HG03108 (cell line): Measurements from ENCODE around the gene OGG1.
A peak's percentile ranks its signal among the peaks of the same experiment; 100 is the strongest.

ENCODE experiments used
- ATAC-seq: cut with Tn5 transposase; IDR thresholded peaks from one replicate; pipeline ENCODE4 v1.9.1; 2021; ENCODE audit warnings: moderate library complexity; ENCODE audit not compliant: unreplicated experiment

Gene OGG1

GRCh38 chr3:9749645-9750555 is at the start of gene OGG1:
Gene OGG1, plus strand, starts transcription at chr3:9749952. Its CDS starts 335 bp downstream, at chr3:9750287.
- ATAC-seq = peak; percentile 82

GRCh38 chr3:9700536-9700935 is 49.2 kb upstream of the OGG1 start:
- no peak for ATAC-seq

- no peak for ATAC-seq
Observed at GRCh38 chr3:9701006-9701405, 48.7 kb upstream of the OGG1 start.

DNA sequence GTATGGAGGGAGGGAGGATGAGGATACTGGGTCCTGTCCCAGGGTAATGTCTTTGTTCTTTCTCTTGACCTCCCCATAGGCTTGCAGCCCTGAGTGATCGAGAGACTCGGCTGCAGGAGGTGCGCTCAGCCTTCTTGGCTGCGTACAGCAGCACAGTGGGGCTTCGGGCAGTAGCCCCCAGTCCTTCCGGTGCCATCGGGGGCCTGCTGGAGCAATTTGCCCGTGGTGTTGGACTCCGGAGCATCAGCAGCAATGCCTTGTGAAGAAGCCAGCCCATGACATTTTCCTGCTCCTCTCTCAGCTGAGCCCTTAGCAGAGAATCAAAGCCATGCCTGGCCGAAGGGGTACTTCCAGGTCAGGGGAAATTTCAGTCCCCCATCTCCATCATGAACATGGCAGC is 48.0 kb upstream of the OGG1 start:
- ATAC-seq = no peak

- no peak for ATAC-seq
Observed at GRCh38 chr3:9703240-9703639, 46.5 kb upstream of the OGG1 start.

DNA sequence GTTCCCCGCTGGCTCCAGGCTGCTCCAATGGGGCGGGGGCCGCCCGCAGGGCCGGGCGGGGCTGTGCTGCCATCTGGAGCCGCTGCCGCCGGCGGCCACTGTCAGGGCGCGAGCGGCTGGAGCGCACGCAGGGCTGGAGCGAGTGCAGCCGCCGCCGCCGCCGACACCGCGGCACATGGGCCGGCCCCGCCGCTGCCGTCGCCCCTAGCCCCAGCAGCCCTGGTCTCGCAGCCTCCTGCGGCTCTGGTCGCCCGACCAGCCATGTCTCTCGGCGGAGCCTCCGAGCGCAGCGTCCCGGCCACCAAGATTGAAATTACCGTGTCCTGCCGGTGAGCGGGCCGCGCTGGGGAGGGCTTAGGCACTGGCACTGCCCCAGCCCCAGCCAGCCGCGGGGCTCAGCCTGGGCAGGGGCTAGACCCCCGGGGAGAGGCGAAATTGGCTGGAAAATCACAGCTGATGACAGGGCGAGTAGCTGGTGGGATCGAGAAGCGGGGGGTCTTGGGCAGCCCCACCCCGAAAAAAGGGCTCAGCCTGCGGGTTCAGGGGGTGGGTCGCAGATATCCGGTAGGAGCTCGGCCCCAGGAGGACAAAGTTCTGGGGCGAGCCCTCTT is 45.9 kb upstream of the OGG1 start, which contains the start of gene CPNE9:
TSS of gene CPNE9 (plus strand) at position 98 of the 611 bp plus-strand sequence. CDS start at position 262, 164 bp downstream.
- no peak for ATAC-seq

DNA sequence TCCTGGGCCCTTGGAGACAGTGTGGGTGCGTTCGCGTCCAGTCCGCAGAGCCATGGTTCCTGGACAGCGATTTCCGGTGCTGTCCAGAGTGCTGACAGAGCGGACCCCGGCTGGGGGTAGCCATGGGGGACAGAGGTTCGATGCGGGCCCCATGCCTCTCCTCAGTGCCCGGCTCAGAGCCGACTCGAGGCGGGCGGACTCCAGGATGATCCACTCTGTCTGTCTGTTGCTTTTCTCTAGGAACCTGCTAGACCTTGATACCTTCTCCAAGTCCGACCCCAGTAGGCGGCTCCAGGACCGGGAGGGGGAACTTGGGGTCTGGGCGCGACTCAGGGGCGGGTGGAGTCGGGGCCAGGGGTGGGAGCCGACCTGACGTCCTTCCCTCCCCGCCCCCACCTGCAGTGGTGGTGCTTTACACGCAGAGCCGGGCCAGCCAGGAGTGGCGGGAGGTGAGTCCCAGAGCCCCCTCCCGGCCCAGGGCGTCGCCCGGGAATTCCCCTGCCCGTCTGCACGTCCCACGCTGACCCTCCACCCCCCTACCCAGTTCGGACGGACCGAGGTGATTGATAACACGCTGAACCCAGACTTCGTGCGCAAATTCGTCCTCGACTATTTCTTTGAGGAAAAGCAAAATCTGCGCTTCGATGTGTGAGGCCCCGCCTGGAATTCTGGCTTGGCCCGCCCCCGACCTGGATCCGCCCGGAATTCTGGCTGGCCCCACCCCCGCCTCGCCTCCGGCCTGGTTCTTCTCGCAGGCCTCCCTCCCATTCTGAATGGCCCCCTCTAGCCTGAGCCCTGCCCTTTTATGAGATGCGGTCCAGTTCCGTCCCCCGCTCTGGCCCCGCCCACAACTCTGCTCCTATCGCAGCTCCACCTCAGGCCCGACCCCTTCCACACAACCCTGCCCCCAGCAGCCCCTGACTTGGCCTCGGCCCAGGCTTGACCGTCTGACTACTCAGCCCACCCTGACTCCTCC is 45.1 kb upstream of the OGG1 start:
- no peak for ATAC-seq

GRCh38 chr3:9710174-9710739 is 39.5 kb upstream of the OGG1 start:
- ATAC-seq = no peak

DNA sequence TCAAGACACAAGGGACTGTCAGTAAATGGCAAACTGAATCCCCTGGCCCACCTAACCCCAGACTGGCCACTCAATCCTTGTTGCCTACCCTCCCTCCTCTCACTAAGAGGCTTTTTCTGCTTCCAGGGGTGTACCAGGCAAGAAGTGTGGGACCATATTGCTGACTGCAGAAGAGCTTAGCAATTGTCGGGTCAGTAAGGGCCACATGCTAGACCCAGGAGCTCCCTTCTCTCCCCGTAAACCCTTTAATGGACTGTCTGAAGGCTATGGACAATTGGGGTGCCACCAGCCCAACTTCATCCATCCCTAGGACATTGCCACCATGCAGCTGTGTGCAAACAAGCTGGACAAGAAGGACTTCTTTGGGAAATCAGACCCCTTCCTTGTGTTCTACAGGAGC is 37.3 kb upstream of the OGG1 start:
- ATAC-seq = no peak

GRCh38 chr3:9713142-9713541 is 36.6 kb upstream of the OGG1 start:
- ATAC-seq = no peak

- ATAC-seq = no peak
Observed at GRCh38 chr3:9715136-9715535, 34.6 kb upstream of the OGG1 start.

GRCh38 chr3:9715764-9716437 is 33.9 kb upstream of the OGG1 start:
- ATAC-seq = no peak

GRCh38 chr3:9716801-9717555 is 32.8 kb upstream of the OGG1 start:
- no peak for ATAC-seq

- ATAC-seq = no peak
Observed at GRCh38 chr3:9717563-9717962, 32.2 kb upstream of the OGG1 start.

DNA sequence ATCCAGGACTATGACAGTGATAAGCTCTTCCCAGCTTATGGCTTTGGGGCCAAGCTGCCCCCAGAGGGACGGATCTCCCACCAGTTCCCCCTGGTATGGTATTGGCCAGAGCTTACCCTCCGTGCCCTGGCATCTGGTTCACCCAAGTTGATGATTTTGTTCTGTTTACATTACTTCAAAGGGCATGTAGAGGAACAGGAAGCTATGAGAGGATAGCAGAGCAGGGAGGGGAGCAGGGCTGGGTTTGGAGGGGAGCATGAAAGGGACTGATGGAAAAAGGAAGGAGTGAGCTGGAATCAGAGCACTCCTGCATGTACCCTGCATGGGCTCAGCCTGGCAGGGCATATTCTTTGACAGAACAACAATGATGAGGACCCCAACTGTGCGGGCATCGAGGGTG is 31.6 kb upstream of the OGG1 start:
- no peak for ATAC-seq

DNA sequence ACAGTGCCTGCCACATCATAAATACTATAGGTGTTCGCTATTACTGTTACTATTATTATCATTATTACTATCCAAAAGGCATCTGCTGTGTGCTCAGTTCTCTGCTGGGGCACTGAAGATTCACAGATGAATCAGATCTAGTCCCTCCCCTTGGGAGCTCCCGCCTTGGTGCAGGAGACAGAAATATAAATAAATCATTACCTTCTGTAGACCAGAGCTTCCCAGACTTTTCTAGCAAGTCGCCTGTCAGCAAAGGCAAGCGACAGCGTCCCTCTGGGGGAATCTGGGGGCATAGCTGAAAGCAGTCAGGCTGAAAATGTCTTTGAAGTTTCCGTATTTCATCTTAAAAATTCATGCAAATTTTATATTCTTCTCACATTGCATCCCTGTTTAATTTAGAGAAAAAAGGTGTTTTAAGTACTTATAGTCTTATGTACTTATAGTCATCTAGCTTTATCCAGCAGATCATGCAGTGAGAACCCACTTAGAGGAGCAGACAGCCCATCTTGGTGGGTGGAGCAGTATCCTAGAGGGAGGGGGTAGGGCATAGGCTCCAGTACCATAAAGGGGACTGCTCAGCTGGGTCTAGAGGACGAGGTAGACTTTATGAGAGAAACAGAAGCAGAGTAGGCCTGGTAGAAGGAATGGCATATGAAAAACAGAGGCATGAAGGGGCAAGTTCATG is 28.6 kb upstream of the OGG1 start:
- no peak for ATAC-seq

- ATAC-seq = no peak
Observed at GRCh38 chr3:9721700-9722060, 28.1 kb upstream of the OGG1 start.

DNA sequence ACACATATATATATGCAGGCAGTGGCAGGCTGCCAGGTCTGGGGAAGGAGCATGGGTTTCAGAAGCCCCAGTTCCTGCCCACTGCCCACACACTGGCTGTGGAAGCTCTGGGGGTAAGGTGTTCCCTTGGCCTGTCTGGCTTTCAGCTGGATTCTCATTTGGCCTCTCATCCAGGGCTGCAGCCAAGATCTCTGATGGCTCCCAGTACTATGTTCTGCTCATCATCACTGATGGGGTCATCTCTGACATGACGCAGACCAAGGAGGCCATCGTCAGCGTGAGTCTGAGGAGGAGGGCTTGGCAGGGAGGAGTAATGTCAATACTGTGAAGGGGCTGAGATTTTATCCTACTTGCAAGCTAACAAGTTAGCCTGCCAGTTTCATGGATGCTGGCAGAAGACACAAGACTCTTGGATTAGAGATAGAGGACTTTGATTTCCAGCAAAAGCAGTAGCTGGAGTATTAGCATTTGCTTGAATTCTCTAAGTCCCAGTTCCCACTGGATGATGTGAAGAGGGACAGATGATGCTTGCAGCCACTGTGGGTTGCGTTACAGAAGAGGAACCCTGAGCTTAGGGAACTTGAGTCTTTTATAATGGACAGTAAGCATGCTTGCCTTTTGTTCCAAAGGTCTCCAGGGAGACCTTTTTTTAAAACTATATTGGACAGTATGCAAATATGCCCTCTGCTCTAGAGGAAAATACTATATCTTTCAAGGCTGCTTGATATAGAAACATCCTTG is 23.8 kb upstream of the OGG1 start:
- no peak for ATAC-seq
